ENCODE results near the gene SIAH1.

GRCh38 chr16:48340054-48340453 lies 45.2 kb downstream of the SIAH1 start:
- TF ChIP-seq GATA2 (IDR thresholded peaks at IDR 0.05; ENCODE audit: low read depth, low read length) (no peak), GATA3 (IDR thresholded peaks at IDR 0.05; ENCODE audit: low read depth, low read length) (no peak)

All from SH-SY5Y (cell line).